GM10248 (cell line): ENCODE data around the gene ENPP6.
"Not testable (repeated sequence)": the region's sequence is repeated elsewhere in the genome, so short reads cannot be mapped to it uniquely, and the experiment has no call there.

ENCODE experiments used
- CTCF ChIA-PET: fragments of 300-600 bp; sonication (Branson Sonifier 250); formaldehyde crosslinking; extraction: SDS; loops from one replicate; lab custom pipeline; 2021; ENCODE audit warnings: antibody characterized with exemption; lab: Yijun Ruan, JAX
- POLR2A ChIA-PET: fragments of 350-650 bp; sonication (Branson Sonifier 250); formaldehyde crosslinking; extraction: SDS; loops from one replicate; lab custom pipeline; 2020; ENCODE audit warnings: antibody characterized with exemption; lab: Yijun Ruan, JAX
- DNase-seq: peaks from one replicate; pipeline ENCODE4 v3.0.0; 2012; ENCODE audit errors: extremely low spot score
- CTCF ChIP-seq: IDR thresholded peaks from 2 replicates; pipeline ENCODE4 v1.5.1; 2012; ENCODE audit warnings: mild to moderate bottlenecking, low read depth; ENCODE audit errors: extremely low read depth, missing control alignments, control extremely low read depth

ENPP6 gene

GRCh38 chr4:184056877-184057276 lies 160.8 kb downstream of the ENPP6 start:
- POLR2A ChIA-PET: no interaction called here
- no peak for TF ChIP-seq CTCF
- no peak for DNase-seq
- CTCF ChIA-PET: no interaction called here

GRCh38 chr4:184053434-184053833 lies 164.2 kb downstream of the ENPP6 start:
- DNase-seq: no peak
- no peak for TF ChIP-seq CTCF
- POLR2A ChIA-PET: no interaction called here
- CTCF ChIA-PET: no interaction called here

GRCh38 chr4:184052616-184053015 lies 165.1 kb downstream of the ENPP6 start:
- no peak for DNase-seq
- TF ChIP-seq CTCF: no peak
- ChIA-PET POLR2A (no interaction called here), CTCF (no interaction called here)

GRCh38 chr4:184051262-184051661 lies 166.4 kb downstream of the ENPP6 start:
- POLR2A ChIA-PET, CTCF ChIA-PET: not testable (repeated sequence)

GRCh38 chr4:184046148-184046547 lies 171.5 kb downstream of the ENPP6 start:
- no peak for TF ChIP-seq CTCF
- ChIA-PET POLR2A (no interaction called here), CTCF (interaction anchor here (1.3 kb wide), 1 partner anchor 14 kb away, joined by 3 read pairs; no protein-coding TSS in a partner anchor)
- no peak for DNase-seq

More at GRCh38 chr4:184051262-184051661, 166.4 kb downstream of the ENPP6 start:
- not testable (repeated sequence) for DNase-seq

- TF ChIP-seq CTCF: no peak
- CTCF ChIA-PET: interaction anchor here (1.2 to 1.4 kb wide), 2 partner anchors 8 to 10 kb away, joined by 3 read pairs; no protein-coding TSS in a partner anchor
- POLR2A ChIA-PET: no interaction called here
- DNase-seq: no peak
Observed at GRCh38 chr4:184041156-184041555, 176.5 kb downstream of the ENPP6 start.

- ChIA-PET POLR2A (no interaction called here), CTCF (no interaction called here)
- TF ChIP-seq CTCF: no peak
- peak; percentile 27 for DNase-seq
Observed at GRCh38 chr4:184039963-184040383, 177.7 kb downstream of the ENPP6 start.
